Panc1 (cell line): ENCODE results near the gene PDE9A. TPM values are rescaled to one million over a fixed set of nuclear protein-coding genes. Genes with fewer than 3 reads are reported as not detected.

ENCODE experiments used
- ATAC-seq: fragments of 200-7000 bp; cut with Tn5 transposase; 2 replicates; pipeline ENCODE4 v1.9.1; 2020; ENCODE audit warnings: mild to moderate bottlenecking, moderate library complexity
- BruUV-seq: library from RNA; stranded (reverse); fragments of 400-500 nt; replicated peaks from 2 replicates; lab custom pipeline; 2021; lab: Mats Ljungman, UMichigan
- CTCF ChIA-PET: fragments of 300-600 bp; sonication (Branson Sonifier 250); formaldehyde crosslinking; loops from one replicate; lab custom pipeline; 2022; ENCODE audit warnings: antibody characterized with exemption; lab: Charles Lee
- POLR2A ChIA-PET: fragments of 300-600 bp; sonication (Branson Sonifier 250); formaldehyde crosslinking; loops from one replicate; lab custom pipeline; 2022; ENCODE audit warnings: antibody characterized with exemption; lab: Charles Lee
- DNase-seq: peaks from one replicate; pipeline ENCODE4 v3.0.0-alpha.2; 2010; ENCODE audit warnings: low read depth, low spot score
- H3K27ac ChIP-seq: 2 replicates; pipeline ENCODE4 v1.5.1; 2011; ENCODE audit warnings: mild to moderate bottlenecking, low read length, inconsistent platforms
- H3K27me3 ChIP-seq: fragments of 200-500 bp; sonication (Bioruptor generic); 2 replicates; pipeline ENCODE4 v1.6.0; 2014; ENCODE audit warnings: low read length, inconsistent platforms; ENCODE audit not compliant: control insufficient read depth, insufficient read depth
- H3K36me3 ChIP-seq: fragments of 200-500 bp; sonication (Bioruptor generic); 2 replicates; pipeline ENCODE4 v1.5.1; 2014; ENCODE audit warnings: inconsistent platforms, mild to moderate bottlenecking, low read length, moderate library complexity; ENCODE audit not compliant: control insufficient read depth, insufficient read depth
- H3K4me1 ChIP-seq: 2 replicates; pipeline ENCODE4 v1.5.1; 2011; ENCODE audit warnings: inconsistent platforms, mild to moderate bottlenecking, low read length, moderate library complexity; ENCODE audit not compliant: control insufficient read depth, insufficient read depth
- H3K4me3 ChIP-seq, 2 experiments: 2 replicates each; pipeline ENCODE4 v1.5.1; 2011 to 2012; ENCODE audit warnings: low read depth in 2 of 2, low read length in 2 of 2, mild to moderate bottlenecking in 2 of 2, inconsistent platforms in 1 of 2, moderate library complexity in 1 of 2
- H3K9me3 ChIP-seq: fragments of 200-500 bp; sonication (Bioruptor generic); 2 replicates; pipeline ENCODE4 v1.5.1; 2014; ENCODE audit warnings: low read depth, mild to moderate bottlenecking, inconsistent platforms, low read length, moderate library complexity; ENCODE audit not compliant: control insufficient read depth, insufficient read depth
- POLR2AphosphoS5 ChIP-seq: IDR thresholded peaks from 2 replicates; pipeline ENCODE4 v1.6.1; 2012; ENCODE audit warnings: mild to moderate bottlenecking, low read depth, low read length, moderate library complexity
- REST ChIP-seq, 2 experiments: IDR thresholded peaks; 2 replicates each; pipeline ENCODE4 v1.6.1; 2011 to 2012; ENCODE audit warnings: low read depth in 2 of 2, control low read depth in 1 of 2, low read length in 1 of 2, mild to moderate bottlenecking in 1 of 2, moderate library complexity in 1 of 2; ENCODE audit not compliant: insufficient read depth in 1 of 2
- SIN3A ChIP-seq: IDR thresholded peaks from 2 replicates; pipeline ENCODE4 v1.6.1; 2012; ENCODE audit warnings: low read depth, mild to moderate bottlenecking, low read length, moderate library complexity, borderline replicate concordance; ENCODE audit not compliant: insufficient read depth
- TCF7L2 ChIP-seq: IDR thresholded peaks from 2 replicates; pipeline ENCODE4 v1.6.1; 2011; ENCODE audit warnings: mild to moderate bottlenecking, low read depth, low read length, inconsistent platforms
- in situ Hi-C: cut with HindIII; loops from 2 replicates; pipeline ENCODE4 v1.10.0; 2016; ENCODE audit warnings: low sequenced_read_pairs, low pct_unique_long_range_greater_than_20kb
- intact Hi-C: fragments of 100-400 bp; cut with micrococcal nuclease; formaldehyde crosslinking; loops from one replicate; pipeline ENCODE4 v1.10.0; 2022; ENCODE audit not compliant: unreplicated experiment
- total RNA-seq: library from RNA; stranded (reverse); gene quantifications from one replicate; pipeline ENCODE4 v1.2.1, GENCODE V29; 2021; ENCODE audit not compliant: unreplicated experiment
- TF ChIP-seq, protein P1 (sequence below): fragments of 450-650 bp; IDR thresholded peaks from 2 replicates; pipeline ENCODE4 v1.5.1; 2017; ENCODE audit warnings: mild to moderate bottlenecking

Gene PDE9A
- total RNA-seq, 1 experiment from 2014 or later, result 0.72 TPM

DNA sequence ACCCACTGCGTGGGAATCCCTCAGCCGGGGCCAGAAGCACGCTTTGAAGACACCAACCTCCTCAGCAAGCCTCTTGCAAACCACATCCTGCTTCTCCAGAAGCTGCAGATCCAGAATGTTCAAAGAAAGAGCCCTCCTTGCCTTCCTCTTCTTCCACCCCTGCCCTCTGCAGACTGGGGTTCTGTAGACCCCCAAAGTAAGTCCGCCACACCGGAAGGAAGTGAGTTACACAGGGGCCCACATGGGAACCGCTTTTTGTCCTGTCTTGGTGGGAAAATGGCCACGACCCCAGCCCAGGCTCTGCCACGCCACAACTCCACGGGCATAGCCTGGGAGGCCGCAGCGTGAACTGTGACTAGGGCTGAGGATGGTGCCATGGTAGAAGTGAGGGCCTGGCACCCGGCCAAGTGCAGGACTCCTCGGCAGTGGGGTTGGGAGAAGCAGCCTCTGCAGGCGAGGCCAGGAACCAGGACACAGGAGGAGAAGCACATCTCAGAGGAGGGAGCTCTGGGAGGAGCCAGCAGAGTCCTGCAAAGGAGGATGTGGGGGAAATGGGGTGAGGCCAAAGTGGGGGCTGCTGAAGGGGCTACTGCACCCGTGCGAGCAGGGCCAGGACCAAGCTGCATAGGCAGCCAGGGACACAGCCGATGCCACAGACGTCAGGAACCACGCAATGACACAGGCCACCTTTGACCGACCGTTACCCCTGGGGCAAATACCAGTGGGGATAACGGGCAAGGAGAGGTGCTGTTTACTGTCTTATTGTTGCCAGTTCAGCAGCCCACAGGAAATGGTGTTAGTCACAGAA is 30.9 kb downstream of the PDE9A start:
- Histone ChIP-seq H3K9me3 (no peaks in the 10 kb centered on the region), H3K27me3 (no peaks in the 10 kb centered on the region), H3K36me3 (no peaks in the 10 kb centered on the region), H3K27ac (no peak overlapping the region), H3K4me1 (no peaks in the 10 kb centered on the region), H3K4me3 (no peak overlapping the region)
- no TSS peak for BruUV-seq
- intact Hi-C loops, result no loop called here
- POLR2A ChIA-PET, result no interaction called here
- CTCF ChIA-PET, result interaction anchor here (0.6 kb wide), 1 partner anchor 146 kb away, joined by 3 read pairs; no protein-coding TSS in a partner anchor
- in situ Hi-C loops, result no loop called here
- TF ChIP-seq REST (IDR thresholded peaks at IDR 0.05; ENCODE audit: insufficient read depth in 1 of 2, low read depth in 2 of 2, low read length in 1 of 2), result no peak
- no peak for TF ChIP-seq TCF7L2
- TF ChIP-seq SIN3A, result no peak
- TF ChIP-seq, protein P1, sequence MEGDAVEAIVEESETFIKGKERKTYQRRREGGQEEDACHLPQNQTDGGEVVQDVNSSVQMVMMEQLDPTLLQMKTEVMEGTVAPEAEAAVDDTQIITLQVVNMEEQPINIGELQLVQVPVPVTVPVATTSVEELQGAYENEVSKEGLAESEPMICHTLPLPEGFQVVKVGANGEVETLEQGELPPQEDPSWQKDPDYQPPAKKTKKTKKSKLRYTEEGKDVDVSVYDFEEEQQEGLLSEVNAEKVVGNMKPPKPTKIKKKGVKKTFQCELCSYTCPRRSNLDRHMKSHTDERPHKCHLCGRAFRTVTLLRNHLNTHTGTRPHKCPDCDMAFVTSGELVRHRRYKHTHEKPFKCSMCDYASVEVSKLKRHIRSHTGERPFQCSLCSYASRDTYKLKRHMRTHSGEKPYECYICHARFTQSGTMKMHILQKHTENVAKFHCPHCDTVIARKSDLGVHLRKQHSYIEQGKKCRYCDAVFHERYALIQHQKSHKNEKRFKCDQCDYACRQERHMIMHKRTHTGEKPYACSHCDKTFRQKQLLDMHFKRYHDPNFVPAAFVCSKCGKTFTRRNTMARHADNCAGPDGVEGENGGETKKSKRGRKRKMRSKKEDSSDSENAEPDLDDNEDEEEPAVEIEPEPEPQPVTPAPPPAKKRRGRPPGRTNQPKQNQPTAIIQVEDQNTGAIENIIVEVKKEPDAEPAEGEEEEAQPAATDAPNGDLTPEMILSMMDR, result no peak
- TF ChIP-seq POLR2AphosphoS5, result no peak
- no peak for ATAC-seq
- DNase-seq, result no peak

DNA sequence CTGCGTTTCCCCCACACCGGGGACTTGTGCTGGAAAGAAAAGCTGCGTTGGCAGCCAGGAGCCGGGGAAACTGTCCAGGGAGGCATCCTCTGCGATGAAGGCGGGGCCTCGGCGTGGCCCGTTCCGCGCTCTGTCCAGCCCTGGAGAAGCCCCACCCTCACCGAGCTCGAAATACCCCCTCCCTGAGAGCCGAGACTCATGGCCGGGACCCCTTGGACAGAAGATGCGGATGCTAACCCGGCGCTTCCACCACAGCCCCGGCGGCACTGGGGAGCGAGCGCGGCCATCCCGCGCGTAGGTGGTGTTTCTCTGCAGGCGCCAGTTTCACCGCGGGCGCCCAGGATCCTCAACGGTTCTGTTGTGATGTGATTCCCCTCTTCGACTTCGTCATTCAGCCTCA is 31.6 kb downstream of the PDE9A start:
- Histone ChIP-seq H3K9me3 (no peaks in the 10 kb centered on the region), H3K4me3 (no peak overlapping the region), H3K4me1 (no peaks in the 10 kb centered on the region), H3K27me3 (no peaks in the 10 kb centered on the region), H3K27ac (no peak overlapping the region), H3K36me3 (no peaks in the 10 kb centered on the region)
- ChIA-PET POLR2A (no interaction called here), CTCF (interaction anchor here (0.6 kb wide), 1 partner anchor 146 kb away, joined by 3 read pairs; no protein-coding TSS in a partner anchor)
- ATAC-seq, result no peak
- TF ChIP-seq POLR2AphosphoS5 (no peak), SIN3A (no peak), REST (IDR thresholded peaks at IDR 0.05; ENCODE audit: insufficient read depth in 1 of 2, low read depth in 2 of 2, low read length in 1 of 2) (no peak), TCF7L2 (no peak)
- TF ChIP-seq, protein P1, result no peak
- intact Hi-C loops, result no loop called here
- no peak for DNase-seq
- in situ Hi-C loops, result no loop called here
- BruUV-seq, result no TSS peak
